ENCODE data around the gene TMIE. TPM values are rescaled to one million over a fixed set of nuclear protein-coding genes. Genes with fewer than 3 reads are reported as not detected.

The TMIE gene
- total and polyA plus RNA-seq, 2 of the 8 experiments (the other 6 are each of a cell fraction or from before 2014, with no cell fraction given): 0.45 to 0.67 TPM

DNA sequence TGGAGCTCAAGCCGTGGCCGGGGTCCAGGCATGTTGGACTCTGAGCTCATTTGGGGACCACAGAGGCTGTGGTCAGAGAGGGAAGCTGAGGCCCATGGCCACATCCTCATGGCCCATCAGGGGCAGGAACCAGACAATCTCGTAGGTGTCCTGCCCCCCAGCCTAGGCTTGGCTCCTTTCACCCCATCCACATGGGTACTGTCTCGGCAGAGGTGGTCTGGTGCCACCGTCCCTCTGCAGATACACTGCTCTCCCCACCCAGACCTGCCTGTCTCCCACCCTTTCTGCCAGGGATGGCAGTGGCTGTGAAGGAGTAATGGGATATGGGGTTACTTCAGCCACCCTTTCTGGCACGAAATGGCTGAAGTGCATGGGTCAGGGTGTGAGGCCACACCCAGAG lies 8.5 kb downstream of the TMIE start (continued):
- TF ChIP-seq, protein P1, sequence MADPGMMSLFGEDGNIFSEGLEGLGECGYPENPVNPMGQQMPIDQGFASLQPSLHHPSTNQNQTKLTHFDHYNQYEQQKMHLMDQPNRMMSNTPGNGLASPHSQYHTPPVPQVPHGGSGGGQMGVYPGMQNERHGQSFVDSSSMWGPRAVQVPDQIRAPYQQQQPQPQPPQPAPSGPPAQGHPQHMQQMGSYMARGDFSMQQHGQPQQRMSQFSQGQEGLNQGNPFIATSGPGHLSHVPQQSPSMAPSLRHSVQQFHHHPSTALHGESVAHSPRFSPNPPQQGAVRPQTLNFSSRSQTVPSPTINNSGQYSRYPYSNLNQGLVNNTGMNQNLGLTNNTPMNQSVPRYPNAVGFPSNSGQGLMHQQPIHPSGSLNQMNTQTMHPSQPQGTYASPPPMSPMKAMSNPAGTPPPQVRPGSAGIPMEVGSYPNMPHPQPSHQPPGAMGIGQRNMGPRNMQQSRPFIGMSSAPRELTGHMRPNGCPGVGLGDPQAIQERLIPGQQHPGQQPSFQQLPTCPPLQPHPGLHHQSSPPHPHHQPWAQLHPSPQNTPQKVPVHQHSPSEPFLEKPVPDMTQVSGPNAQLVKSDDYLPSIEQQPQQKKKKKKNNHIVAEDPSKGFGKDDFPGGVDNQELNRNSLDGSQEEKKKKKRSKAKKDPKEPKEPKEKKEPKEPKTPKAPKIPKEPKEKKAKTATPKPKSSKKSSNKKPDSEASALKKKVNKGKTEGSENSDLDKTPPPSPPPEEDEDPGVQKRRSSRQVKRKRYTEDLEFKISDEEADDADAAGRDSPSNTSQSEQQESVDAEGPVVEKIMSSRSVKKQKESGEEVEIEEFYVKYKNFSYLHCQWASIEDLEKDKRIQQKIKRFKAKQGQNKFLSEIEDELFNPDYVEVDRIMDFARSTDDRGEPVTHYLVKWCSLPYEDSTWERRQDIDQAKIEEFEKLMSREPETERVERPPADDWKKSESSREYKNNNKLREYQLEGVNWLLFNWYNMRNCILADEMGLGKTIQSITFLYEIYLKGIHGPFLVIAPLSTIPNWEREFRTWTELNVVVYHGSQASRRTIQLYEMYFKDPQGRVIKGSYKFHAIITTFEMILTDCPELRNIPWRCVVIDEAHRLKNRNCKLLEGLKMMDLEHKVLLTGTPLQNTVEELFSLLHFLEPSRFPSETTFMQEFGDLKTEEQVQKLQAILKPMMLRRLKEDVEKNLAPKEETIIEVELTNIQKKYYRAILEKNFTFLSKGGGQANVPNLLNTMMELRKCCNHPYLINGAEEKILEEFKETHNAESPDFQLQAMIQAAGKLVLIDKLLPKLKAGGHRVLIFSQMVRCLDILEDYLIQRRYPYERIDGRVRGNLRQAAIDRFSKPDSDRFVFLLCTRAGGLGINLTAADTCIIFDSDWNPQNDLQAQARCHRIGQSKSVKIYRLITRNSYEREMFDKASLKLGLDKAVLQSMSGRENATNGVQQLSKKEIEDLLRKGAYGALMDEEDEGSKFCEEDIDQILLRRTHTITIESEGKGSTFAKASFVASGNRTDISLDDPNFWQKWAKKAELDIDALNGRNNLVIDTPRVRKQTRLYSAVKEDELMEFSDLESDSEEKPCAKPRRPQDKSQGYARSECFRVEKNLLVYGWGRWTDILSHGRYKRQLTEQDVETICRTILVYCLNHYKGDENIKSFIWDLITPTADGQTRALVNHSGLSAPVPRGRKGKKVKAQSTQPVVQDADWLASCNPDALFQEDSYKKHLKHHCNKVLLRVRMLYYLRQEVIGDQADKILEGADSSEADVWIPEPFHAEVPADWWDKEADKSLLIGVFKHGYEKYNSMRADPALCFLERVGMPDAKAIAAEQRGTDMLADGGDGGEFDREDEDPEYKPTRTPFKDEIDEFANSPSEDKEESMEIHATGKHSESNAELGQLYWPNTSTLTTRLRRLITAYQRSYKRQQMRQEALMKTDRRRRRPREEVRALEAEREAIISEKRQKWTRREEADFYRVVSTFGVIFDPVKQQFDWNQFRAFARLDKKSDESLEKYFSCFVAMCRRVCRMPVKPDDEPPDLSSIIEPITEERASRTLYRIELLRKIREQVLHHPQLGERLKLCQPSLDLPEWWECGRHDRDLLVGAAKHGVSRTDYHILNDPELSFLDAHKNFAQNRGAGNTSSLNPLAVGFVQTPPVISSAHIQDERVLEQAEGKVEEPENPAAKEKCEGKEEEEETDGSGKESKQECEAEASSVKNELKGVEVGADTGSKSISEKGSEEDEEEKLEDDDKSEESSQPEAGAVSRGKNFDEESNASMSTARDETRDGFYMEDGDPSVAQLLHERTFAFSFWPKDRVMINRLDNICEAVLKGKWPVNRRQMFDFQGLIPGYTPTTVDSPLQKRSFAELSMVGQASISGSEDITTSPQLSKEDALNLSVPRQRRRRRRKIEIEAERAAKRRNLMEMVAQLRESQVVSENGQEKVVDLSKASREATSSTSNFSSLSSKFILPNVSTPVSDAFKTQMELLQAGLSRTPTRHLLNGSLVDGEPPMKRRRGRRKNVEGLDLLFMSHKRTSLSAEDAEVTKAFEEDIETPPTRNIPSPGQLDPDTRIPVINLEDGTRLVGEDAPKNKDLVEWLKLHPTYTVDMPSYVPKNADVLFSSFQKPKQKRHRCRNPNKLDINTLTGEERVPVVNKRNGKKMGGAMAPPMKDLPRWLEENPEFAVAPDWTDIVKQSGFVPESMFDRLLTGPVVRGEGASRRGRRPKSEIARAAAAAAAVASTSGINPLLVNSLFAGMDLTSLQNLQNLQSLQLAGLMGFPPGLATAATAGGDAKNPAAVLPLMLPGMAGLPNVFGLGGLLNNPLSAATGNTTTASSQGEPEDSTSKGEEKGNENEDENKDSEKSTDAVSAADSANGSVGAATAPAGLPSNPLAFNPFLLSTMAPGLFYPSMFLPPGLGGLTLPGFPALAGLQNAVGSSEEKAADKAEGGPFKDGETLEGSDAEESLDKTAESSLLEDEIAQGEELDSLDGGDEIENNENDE (IDR thresholded peaks at IDR 0.05; ENCODE audit: insufficient replicate concordance, low read length): no peak
- TF ChIP-seq, protein P2, sequence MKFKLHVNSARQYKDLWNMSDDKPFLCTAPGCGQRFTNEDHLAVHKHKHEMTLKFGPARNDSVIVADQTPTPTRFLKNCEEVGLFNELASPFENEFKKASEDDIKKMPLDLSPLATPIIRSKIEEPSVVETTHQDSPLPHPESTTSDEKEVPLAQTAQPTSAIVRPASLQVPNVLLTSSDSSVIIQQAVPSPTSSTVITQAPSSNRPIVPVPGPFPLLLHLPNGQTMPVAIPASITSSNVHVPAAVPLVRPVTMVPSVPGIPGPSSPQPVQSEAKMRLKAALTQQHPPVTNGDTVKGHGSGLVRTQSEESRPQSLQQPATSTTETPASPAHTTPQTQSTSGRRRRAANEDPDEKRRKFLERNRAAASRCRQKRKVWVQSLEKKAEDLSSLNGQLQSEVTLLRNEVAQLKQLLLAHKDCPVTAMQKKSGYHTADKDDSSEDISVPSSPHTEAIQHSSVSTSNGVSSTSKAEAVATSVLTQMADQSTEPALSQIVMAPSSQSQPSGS (IDR thresholded peaks at IDR 0.05; ENCODE audit: low read length): no peak
- TF ChIP-seq SP2 (IDR thresholded peaks at IDR 0.05; ENCODE audit: low read length) (no peak), CBX8 (IDR thresholded peaks at IDR 0.05; ENCODE audit: borderline replicate concordance, low read depth, low read length) (no peak), CTBP2 (IDR thresholded peaks at IDR 0.05; ENCODE audit: borderline replicate concordance, insufficient read depth, insufficient read length, low read length) (no peak), RNF2 (IDR thresholded peaks at IDR 0.05; ENCODE audit: borderline replicate concordance, low read depth, low read length, missing control alignments, poor library complexity, severe bottlenecking) (no peak)
